Tibial nerve (tissue), 4 donors: Measurements from ENCODE around the gene HS6ST3.

ENCODE experiments used
- EP300 ChIP-seq, 2 donors: sonication (generic); formaldehyde crosslinking; IDR thresholded peaks; one replicate each; pipeline ENCODE4 v1.6.1; 2017; ENCODE audit warnings: antibody characterized with exemption in 2 of 2, mild to moderate bottlenecking in 1 of 2
- POLR2A ChIP-seq, 2 donors: fragments of 450-650 bp; IDR thresholded peaks; one replicate each; pipeline ENCODE4 v1.6.1; 2017; ENCODE audit warnings: antibody characterized with exemption in 2 of 2, mild to moderate bottlenecking in 2 of 2, moderate library complexity in 2 of 2
- TF ChIP-seq, protein P1 (sequence below), 5 experiments: fragments of 200-600 bp in 3 of 5; fragments of 450-650 bp in 2 of 5; sonication (generic) in 3 of 5; IDR thresholded peaks; one replicate each; pipeline ENCODE4 v1.5.1; 2016 to 2019; ENCODE audit warnings: antibody characterized with exemption in 5 of 5, mild to moderate bottlenecking in 3 of 5, moderate library complexity in 2 of 5

DNA sequence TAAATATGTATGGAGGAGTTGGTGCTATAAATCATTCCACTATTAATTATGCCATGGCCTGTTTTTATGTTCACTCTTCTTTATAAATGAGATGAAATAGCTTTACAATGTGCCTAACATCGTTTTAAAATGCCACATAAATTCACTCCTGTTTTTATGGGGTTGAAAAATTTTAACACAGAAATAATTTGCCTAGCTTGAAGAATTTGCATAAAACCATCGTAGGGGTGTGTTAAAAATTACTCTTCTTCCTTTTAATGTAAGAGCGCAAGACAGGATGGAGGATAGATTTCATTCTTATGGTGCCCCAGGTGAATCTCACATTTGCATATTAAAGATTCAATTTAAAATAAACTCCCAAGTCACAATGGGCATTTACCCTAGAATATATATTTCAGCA is 456.6 kb downstream of the HS6ST3 start:
- TF ChIP-seq, protein P1, sequence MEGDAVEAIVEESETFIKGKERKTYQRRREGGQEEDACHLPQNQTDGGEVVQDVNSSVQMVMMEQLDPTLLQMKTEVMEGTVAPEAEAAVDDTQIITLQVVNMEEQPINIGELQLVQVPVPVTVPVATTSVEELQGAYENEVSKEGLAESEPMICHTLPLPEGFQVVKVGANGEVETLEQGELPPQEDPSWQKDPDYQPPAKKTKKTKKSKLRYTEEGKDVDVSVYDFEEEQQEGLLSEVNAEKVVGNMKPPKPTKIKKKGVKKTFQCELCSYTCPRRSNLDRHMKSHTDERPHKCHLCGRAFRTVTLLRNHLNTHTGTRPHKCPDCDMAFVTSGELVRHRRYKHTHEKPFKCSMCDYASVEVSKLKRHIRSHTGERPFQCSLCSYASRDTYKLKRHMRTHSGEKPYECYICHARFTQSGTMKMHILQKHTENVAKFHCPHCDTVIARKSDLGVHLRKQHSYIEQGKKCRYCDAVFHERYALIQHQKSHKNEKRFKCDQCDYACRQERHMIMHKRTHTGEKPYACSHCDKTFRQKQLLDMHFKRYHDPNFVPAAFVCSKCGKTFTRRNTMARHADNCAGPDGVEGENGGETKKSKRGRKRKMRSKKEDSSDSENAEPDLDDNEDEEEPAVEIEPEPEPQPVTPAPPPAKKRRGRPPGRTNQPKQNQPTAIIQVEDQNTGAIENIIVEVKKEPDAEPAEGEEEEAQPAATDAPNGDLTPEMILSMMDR (IDR thresholded peaks at IDR 0.05), result no peak
- TF ChIP-seq POLR2A (IDR thresholded peaks at IDR 0.05) (no peak), EP300 (IDR thresholded peaks at IDR 0.05) (no peak)
